ENCODE data around the gene KIF1A.
A peak's percentile ranks its signal among the peaks of the same experiment; 100 is the strongest.

KIF1A gene, protein sequence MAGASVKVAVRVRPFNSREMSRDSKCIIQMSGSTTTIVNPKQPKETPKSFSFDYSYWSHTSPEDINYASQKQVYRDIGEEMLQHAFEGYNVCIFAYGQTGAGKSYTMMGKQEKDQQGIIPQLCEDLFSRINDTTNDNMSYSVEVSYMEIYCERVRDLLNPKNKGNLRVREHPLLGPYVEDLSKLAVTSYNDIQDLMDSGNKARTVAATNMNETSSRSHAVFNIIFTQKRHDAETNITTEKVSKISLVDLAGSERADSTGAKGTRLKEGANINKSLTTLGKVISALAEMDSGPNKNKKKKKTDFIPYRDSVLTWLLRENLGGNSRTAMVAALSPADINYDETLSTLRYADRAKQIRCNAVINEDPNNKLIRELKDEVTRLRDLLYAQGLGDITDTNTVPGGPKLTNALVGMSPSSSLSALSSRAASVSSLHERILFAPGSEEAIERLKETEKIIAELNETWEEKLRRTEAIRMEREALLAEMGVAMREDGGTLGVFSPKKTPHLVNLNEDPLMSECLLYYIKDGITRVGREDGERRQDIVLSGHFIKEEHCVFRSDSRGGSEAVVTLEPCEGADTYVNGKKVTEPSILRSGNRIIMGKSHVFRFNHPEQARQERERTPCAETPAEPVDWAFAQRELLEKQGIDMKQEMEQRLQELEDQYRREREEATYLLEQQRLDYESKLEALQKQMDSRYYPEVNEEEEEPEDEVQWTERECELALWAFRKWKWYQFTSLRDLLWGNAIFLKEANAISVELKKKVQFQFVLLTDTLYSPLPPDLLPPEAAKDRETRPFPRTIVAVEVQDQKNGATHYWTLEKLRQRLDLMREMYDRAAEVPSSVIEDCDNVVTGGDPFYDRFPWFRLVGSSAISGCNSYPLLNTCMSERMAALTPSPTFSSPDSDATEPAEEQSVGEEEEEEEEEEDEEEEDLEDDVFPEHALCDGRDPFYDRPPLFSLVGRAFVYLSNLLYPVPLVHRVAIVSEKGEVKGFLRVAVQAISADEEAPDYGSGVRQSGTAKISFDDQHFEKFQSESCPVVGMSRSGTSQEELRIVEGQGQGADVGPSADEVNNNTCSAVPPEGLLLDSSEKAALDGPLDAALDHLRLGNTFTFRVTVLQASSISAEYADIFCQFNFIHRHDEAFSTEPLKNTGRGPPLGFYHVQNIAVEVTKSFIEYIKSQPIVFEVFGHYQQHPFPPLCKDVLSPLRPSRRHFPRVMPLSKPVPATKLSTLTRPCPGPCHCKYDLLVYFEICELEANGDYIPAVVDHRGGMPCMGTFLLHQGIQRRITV (N-terminal part only)

DNA sequence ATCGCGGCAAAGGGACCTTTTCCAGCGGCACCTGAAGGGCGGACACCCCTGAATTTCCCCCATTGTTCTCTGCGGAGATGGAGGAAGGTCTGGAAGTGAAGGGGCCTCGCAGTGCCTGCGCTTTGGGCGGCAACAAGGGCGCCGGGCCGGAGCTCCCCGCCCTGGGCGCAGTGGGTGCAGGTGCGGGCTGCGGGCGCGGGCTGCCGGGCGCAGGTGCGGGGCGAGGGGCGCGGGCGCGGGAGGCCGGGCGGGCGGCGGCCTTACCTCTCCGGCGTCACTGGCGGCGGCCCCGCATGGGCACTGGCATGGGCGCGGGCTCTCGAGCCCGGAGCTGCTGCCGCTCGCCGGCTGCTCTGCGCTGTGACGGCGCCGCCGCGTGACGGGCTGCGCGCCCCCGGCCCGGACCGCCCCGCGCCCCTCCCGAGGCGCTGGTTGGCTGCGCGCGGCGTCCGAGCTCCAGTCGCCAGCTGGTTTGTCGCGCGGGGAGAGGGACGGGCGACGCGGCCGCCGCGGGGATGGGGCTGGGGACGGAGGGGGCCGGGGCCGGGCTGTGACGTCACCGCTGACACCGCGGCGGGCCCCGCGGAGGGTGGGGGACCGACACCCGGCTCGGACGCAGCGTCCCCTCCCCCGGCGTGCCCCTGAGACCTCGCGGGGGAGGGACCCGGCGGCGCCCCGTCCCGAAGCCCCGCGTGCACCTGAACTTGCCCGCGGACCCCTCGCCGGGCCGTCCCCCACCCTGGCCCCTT lies at the start of gene KIF1A:
TSS of gene KIF1A (minus strand) at position 362 of the 749 bp plus-strand sequence. CDS start 22,467 bp downstream, outside the sequence.
- H3K9me3 ChIP-seq (ENCODE audit: low read length): peaks cover 4% of the 10 kb centered on the region
- peak within 1 kb of the TSS; percentile 89 for H3K4me3 ChIP-seq (ENCODE audit: low read length)
- H3K27me3 ChIP-seq (ENCODE audit: insufficient read depth, low read length): no peaks in the 10 kb centered on the region
- peak within 1 kb of the TSS; percentile 95 for H2AFZ ChIP-seq (ENCODE audit: low read depth, low read length)
- peaks cover 7% of the 10 kb centered on the region for H3K36me3 ChIP-seq (ENCODE audit: insufficient read depth, low read length)
- H3K4me1 ChIP-seq (ENCODE audit: insufficient read depth, low read length): peaks cover 25% of the 10 kb centered on the region

DNA sequence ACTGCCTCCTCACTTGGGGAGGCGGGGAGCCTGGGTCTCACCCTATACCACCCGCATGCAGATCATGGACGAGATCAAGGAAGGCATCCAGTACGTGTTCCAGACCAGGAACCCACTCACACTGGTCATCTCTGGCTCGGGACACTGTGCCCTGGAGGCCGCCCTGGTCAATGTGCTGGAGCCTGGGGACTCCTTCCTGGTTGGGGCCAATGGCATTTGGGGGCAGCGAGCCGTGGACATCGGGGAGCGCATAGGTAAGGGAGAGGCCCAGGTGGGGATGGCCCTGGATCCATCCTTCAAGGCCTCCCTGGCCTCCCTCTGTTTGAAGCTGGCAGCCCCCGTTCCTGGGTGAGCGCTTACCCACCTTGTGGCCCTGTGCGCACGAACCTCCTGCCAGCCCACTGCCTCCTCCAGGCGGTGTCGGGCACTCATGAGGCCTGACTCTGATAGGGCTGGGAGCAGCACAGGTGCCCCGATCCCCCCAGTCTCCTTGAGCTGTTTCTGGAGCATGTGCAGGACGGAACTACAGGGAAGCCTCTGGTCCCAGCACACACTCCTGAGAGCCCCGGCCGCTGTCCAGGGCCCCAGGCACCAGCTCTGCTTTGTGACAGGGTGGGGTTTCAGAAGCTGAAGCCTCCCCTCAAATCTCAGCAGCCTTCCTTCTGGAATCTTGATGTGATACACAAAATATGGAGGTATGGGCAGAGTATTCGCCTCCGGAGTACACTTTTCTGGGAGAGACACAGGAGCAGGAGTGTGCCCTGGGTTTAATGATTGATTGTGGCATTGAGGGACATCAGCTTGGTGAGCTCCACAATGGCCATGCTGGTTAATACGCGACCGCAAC lies 49.3 kb upstream of the KIF1A start:
- Histone ChIP-seq H3K4me3 (ENCODE audit: low read length) (no peak overlapping the region), H3K36me3 (ENCODE audit: insufficient read depth, low read length) (no peaks in the 10 kb centered on the region), H2AFZ (ENCODE audit: low read depth, low read length) (no peak overlapping the region), H3K9me3 (ENCODE audit: low read length) (no peaks in the 10 kb centered on the region), H3K27me3 (ENCODE audit: insufficient read depth, low read length) (peaks cover 22% of the 10 kb centered on the region), H3K4me1 (ENCODE audit: insufficient read depth, low read length) (peaks cover 8% of the 10 kb centered on the region)

DNA sequence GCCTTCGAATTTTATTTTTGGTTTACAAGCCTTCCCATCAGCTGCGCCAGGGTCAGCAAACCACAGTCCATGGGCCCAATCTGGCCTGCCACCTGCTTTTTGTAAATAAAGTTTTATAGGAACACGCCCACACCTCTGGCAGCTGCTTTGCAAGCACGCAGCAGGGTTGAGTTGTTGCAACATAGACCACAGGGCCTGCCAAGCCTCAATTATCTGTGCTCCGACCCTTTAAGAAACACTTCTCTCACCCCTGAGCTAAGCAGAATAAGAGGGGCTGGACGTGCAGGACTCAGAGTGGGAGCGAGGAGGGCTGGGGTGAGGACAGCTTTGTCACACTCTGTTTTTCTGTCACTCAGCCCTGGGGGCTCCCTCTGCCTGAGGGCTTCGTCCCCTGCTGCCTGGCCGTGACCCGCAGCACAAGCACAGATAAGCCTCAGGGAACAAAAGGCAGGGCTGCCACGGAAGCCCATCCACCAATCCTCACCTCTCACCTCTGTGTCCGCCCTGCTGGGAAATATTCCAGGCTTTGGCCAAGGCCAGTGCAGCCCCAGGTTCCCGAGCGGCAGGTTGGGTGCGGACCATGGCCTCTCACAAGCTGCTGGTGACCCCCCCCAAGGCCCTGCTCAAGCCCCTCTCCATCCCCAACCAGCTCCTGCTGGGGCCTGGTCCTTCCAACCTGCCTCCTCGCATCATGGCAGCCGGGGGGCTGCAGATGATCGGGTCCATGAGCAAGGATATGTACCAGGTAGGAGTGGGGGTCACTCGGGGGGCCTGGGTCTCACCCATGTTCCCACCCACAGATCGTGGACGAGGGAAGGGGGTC lies 48.5 kb upstream of the KIF1A start, which contains the start of gene AGXT:
TSS of gene AGXT (plus strand) at position 539 of the 823 bp plus-strand sequence. CDS start at position 581, 42 bp downstream.
- no peaks in the 10 kb centered on the region for H3K36me3 ChIP-seq (ENCODE audit: insufficient read depth, low read length)
- H3K27me3 ChIP-seq (ENCODE audit: insufficient read depth, low read length): peaks cover 18% of the 10 kb centered on the region
- H3K4me1 ChIP-seq (ENCODE audit: insufficient read depth, low read length): peaks cover 8% of the 10 kb centered on the region
- no peak within 1 kb of the TSS for H2AFZ ChIP-seq (ENCODE audit: low read depth, low read length)
- H3K9me3 ChIP-seq (ENCODE audit: low read length): no peaks in the 10 kb centered on the region
- H3K4me3 ChIP-seq (ENCODE audit: low read length): no peak within 1 kb of the TSS

DNA sequence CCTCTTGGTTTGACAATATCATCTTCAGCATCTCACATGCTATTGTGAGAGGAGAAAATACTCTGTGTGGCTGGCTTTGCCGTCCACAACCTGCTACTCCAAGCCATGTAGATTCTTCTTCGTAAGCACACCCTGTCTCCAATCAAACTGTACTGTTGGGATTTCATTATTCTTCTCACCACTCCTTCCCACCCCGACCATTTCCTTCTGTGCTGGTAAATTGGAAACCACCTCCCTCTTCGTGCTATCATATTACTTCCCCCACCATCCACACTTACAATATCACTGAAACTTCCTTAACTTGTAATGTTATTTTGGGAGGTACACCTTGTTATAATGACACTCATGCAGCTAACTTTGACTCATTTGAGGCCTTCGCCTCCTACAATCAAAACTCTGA lies 45.4 kb upstream of the KIF1A start:
- no peaks in the 10 kb centered on the region for H3K36me3 ChIP-seq (ENCODE audit: insufficient read depth, low read length)
- no peaks in the 10 kb centered on the region for H3K9me3 ChIP-seq (ENCODE audit: low read length)
- no peak overlapping the region for H2AFZ ChIP-seq (ENCODE audit: low read depth, low read length)
- no peak overlapping the region for H3K4me3 ChIP-seq (ENCODE audit: low read length)
- peaks cover 9% of the 10 kb centered on the region for H3K27me3 ChIP-seq (ENCODE audit: insufficient read depth, low read length)
- H3K4me1 ChIP-seq (ENCODE audit: insufficient read depth, low read length): peaks cover 8% of the 10 kb centered on the region

DNA sequence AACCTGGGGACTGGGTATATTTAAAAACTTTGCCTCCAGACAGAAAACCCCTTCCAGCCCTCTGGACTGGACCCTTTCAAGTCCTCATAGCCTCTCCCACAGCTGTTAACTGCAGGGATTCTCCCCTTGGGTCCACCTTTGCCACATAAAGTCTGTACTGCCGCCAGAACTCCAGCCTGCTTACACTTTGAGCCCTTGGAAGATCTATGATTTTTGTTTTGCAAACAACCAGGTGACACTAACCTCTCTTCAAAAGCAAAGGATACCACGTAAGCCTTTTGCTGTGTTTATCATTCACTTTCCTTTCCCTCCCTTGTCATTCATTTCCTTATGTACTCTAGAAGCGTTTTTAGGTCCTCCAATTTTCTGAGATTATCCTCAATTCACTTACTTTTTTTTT lies 44.5 kb upstream of the KIF1A start:
- no peak overlapping the region for H2AFZ ChIP-seq (ENCODE audit: low read depth, low read length)
- H3K36me3 ChIP-seq (ENCODE audit: insufficient read depth, low read length): no peaks in the 10 kb centered on the region
- no peaks in the 10 kb centered on the region for H3K9me3 ChIP-seq (ENCODE audit: low read length)
- H3K4me3 ChIP-seq (ENCODE audit: low read length): no peak overlapping the region
- peaks cover 8% of the 10 kb centered on the region for H3K4me1 ChIP-seq (ENCODE audit: insufficient read depth, low read length)
- H3K27me3 ChIP-seq (ENCODE audit: insufficient read depth, low read length): peaks cover 2% of the 10 kb centered on the region

DNA sequence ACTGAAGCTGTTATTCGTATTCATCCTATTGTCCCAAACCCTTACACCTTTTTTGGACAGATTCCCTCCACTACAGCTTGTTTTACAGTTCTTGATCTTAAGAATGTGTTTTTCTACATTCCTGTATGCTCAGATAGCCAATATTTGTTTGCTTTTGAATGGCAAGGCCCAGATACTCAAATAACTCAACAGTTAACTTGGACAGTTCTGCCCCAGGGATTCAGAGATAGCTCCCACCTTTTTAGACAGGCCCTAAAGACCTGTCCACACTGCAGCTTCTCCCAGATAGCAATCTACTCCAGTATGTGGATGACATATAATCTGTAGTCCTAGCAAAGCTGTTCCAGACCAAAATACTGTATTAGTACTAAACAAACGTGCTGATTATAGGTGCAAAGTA lies 41.5 kb upstream of the KIF1A start:
- no peaks in the 10 kb centered on the region for H3K4me1 ChIP-seq (ENCODE audit: insufficient read depth, low read length)
- no peak overlapping the region for H2AFZ ChIP-seq (ENCODE audit: low read depth, low read length)
- H3K36me3 ChIP-seq (ENCODE audit: insufficient read depth, low read length): no peaks in the 10 kb centered on the region
- H3K4me3 ChIP-seq (ENCODE audit: low read length): no peak overlapping the region
- no peaks in the 10 kb centered on the region for H3K9me3 ChIP-seq (ENCODE audit: low read length)
- peaks cover 2% of the 10 kb centered on the region for H3K27me3 ChIP-seq (ENCODE audit: insufficient read depth, low read length)

DNA sequence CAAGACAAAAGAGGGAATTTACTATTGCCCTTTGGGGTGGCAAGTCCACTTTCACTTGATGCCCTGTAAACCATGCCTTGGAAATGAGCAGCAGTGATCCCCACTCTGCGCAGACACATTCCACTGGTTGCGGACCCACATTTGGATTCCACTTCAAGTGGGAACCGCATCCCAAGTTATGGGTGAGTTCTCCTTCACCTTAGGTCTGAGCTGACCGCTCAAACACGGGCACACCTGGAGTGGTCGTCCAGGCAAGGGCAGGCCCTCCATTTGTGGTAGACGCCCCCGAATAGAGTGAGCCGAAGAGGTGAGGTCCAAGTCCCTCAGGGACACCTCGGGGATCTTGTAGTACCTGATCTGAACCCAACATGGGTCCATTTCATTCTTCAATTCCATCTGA lies 38.9 kb upstream of the KIF1A start:
- H2AFZ ChIP-seq (ENCODE audit: low read depth, low read length): no peak overlapping the region
- no peaks in the 10 kb centered on the region for H3K4me1 ChIP-seq (ENCODE audit: insufficient read depth, low read length)
- no peak overlapping the region for H3K4me3 ChIP-seq (ENCODE audit: low read length)
- no peaks in the 10 kb centered on the region for H3K36me3 ChIP-seq (ENCODE audit: insufficient read depth, low read length)
- H3K9me3 ChIP-seq (ENCODE audit: low read length): no peaks in the 10 kb centered on the region
- H3K27me3 ChIP-seq (ENCODE audit: insufficient read depth, low read length): no peaks in the 10 kb centered on the region

DNA sequence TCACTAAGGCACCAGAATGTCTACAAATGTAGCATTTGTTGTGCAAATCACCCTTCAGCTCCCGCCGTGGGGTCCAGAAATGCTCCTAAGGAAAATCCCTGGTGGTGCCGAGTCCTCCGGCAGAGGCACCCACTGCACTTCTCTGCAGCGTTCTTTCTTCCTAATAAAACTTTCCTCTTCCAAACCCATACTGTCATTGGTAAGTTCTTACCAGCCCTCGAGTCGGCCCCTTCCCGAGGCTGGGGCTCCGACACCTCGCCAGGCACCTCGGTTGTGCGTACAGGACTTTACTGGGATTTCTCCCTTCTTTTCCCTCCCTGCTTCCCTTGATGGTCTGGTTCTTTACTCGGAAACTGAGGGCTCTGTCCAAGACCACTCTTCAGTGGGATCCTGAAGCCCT lies 38.3 kb upstream of the KIF1A start:
- Histone ChIP-seq H3K9me3 (ENCODE audit: low read length) (no peaks in the 10 kb centered on the region), H3K4me1 (ENCODE audit: insufficient read depth, low read length) (no peaks in the 10 kb centered on the region), H2AFZ (ENCODE audit: low read depth, low read length) (no peak overlapping the region)

DNA sequence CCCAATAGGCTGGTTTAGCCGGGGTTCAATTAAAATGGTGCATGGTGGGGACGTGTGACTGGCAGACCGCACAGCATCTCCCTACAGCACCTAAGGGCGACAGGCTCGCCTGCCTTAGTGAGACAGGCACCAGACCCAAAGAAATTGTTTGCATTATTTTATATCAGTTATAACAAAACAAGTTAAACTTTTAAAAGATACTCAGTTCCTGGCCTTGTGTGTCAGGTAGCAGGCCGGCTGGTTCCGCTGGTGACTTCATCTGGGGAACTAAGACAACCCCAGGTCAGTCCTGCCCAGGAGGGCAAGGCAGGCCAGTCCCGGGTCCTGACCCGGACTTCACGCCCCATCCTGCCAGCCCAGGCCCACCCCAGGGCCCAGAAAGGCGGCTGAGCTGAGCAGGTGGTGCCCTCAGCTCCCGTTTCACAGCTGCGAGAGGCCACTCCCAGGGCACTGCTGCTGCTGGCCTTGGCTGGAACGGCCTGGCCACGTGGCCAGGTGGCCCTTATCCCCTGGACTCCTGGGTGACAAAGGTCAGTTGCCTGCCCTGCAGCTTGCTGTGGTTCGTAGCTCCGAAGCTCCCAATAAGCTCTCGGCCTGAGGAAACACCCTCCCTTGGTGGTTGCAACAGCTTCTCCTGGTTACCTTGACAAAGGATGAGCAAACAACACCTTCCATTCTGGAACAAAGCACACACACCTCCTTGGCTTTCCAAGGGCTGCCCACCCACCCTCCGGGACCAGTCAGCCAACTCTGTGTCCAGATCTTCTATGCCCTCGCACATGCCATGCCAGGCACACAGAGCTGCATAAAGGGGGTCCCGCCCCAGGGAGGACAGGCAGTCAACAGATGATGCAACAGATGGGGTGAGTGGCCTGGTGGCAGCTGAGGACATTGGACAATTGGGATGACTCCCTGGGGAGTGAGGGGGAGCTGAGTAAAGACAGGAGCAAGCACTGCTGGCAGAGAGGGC lies 37.3 kb upstream of the KIF1A start:
- Histone ChIP-seq H3K27me3 (ENCODE audit: insufficient read depth, low read length) (no peaks in the 10 kb centered on the region), H3K9me3 (ENCODE audit: low read length) (no peaks in the 10 kb centered on the region), H3K4me1 (ENCODE audit: insufficient read depth, low read length) (no peaks in the 10 kb centered on the region)

More for the DNA sequence above, 38.3 kb upstream of the KIF1A start:
- Histone ChIP-seq H3K27me3 (ENCODE audit: insufficient read depth, low read length) (no peaks in the 10 kb centered on the region), H3K4me3 (ENCODE audit: low read length) (no peak overlapping the region), H3K36me3 (ENCODE audit: insufficient read depth, low read length) (no peaks in the 10 kb centered on the region)

DNA sequence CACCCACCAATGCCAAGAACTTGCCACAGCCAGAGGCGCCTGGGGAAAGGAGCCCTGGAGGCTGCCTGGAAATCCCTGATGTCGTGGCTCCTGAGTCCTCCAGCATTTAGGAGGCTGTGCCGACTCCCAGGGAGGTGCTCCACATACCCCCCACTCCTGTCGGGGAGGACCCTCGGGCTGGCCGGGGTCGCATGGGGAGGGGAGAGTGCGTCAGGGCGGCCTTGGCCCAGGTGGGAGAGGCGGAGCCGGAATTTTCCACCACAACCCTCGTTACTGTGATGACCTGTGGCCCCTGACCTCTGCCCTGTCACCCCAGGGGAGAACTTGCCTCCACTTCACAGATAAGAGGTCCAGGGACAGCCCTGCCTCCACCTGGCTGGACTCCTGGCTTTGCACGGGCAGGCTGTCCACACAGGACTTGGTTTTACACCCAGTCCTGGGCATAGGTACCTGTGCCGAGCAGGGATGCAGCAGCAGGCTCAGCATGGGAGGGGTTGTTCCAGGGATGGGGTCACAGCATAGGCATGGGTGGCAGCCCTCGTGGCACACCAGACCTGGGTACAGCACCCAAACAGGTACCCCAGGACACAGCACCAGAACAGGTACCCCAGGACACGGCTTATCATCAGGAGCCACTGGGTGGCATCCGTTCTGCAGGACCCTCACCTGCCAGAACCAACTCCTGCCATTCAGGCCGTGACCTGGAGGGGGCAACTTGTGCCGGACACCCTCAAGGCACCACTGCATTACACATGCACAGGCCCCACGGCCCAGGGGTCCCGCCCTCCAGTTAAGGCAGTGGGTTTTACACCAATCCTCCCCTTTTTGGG lies 36.3 kb upstream of the KIF1A start:
- no peaks in the 10 kb centered on the region for H3K36me3 ChIP-seq (ENCODE audit: insufficient read depth, low read length)
- H3K9me3 ChIP-seq (ENCODE audit: low read length): no peaks in the 10 kb centered on the region
- no peaks in the 10 kb centered on the region for H3K27me3 ChIP-seq (ENCODE audit: insufficient read depth, low read length)

More for the DNA sequence above, 37.3 kb upstream of the KIF1A start:
- H3K4me3 ChIP-seq (ENCODE audit: low read length): no peak overlapping the region
- no peak overlapping the region for H2AFZ ChIP-seq (ENCODE audit: low read depth, low read length)
- no peaks in the 10 kb centered on the region for H3K36me3 ChIP-seq (ENCODE audit: insufficient read depth, low read length)

More for the DNA sequence above, 36.3 kb upstream of the KIF1A start:
- Histone ChIP-seq H3K4me3 (ENCODE audit: low read length) (no peak overlapping the region), H2AFZ (ENCODE audit: low read depth, low read length) (no peak overlapping the region), H3K4me1 (ENCODE audit: insufficient read depth, low read length) (no peaks in the 10 kb centered on the region)

Data from neuron (in vitro differentiated cells).